Loucy (cell line): ENCODE results near the gene SLC11A1.

ENCODE experiments used
- CTCF ChIP-seq: fragments of 200-600 bp; sonication (generic); conservative IDR thresholded peaks from 2 replicates; pipeline ENCODE4 v1.5.1; 2014; ENCODE audit warnings: mild to moderate bottlenecking, antibody characterized with exemption, low read length
- EZH2phosphoT487 ChIP-seq: fragments of 200-600 bp; IDR thresholded peaks from 2 replicates; pipeline ENCODE4 v1.6.1; 2018; ENCODE audit warnings: antibody characterized with exemption, mild to moderate bottlenecking, moderate library complexity, borderline replicate concordance

GRCh38 chr2:218395456-218395825 is 13.4 kb downstream of the SLC11A1 start:
- TF ChIP-seq CTCF (no peak), EZH2phosphoT487 (no peak)
